SU-DHL-6 (cell line): ENCODE results near the gene ATP2B2.

Source experiments
- CTCF ChIP-seq: fragments of 200-600 bp; sonication (generic); IDR thresholded peaks from one replicate; pipeline ENCODE4 v1.5.1; 2017; ENCODE audit warnings: antibody characterized with exemption, mild to moderate bottlenecking, low read length, moderate library complexity; ENCODE audit not compliant: insufficient read depth, poor library complexity, severe bottlenecking
- EZH2phosphoT487 ChIP-seq: fragments of 200-600 bp; sonication (generic), shearing (Covaris generic); conservative IDR thresholded peaks from 2 replicates; pipeline ENCODE4 v1.6.1; 2018; ENCODE audit warnings: mild to moderate bottlenecking, antibody characterized with exemption, low read length, moderate library complexity, mixed read lengths

- no peak for TF ChIP-seq CTCF
- no peak for TF ChIP-seq EZH2phosphoT487
Observed at GRCh38 chr3:10419637-10420232, 85.7 kb downstream of the ATP2B2 start.
